HG02884 (cell line): Measurements from ENCODE around the gene MLKL.

ENCODE experiments used
- ATAC-seq: cut with Tn5 transposase; IDR thresholded peaks from one replicate; pipeline ENCODE4 v1.9.1; 2021; ENCODE audit warnings: mild to moderate bottlenecking, moderate library complexity; ENCODE audit not compliant: unreplicated experiment

MLKL gene

DNA sequence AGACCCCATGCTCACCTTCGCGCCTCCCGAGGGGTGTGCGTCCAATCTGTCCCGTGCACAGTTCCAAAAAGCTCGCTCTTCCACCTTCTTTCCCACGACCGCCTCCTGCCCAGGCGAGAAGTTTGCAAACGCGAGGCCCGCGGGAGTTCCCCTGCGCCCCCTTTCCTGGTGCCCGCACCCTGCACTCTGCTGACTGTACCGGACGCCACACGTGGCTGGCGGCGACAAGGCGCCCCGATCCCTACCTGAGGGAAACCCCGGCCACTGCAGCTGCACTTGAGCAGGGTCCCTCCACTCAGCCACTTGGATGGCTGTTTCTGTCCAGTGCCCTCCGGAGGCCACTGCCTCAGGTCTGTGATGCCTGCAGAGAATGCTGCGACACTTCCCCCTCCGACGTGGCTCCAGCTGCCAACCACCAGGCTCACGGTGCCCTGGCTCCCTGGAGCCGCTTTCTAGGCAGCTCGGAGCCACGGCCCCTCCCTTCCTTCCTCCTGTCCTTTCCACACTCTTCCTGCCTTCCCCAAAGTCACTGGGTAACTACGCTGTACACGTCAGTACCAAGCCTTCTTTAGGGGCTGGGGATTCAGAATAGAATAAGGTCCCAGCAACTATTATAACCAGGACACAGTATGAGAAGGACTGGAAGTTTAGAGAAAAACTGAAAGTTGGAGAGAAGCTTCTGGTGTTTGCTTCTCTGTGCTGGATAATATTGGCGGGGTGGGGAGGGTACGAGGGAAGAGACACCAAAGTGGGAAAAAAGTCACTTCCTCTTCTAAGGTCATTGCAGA, at the start of gene MLKL:
TSS of gene MLKL (minus strand) at position 425 of the 788 bp plus-strand sequence. CDS start 5,105 bp downstream, outside the sequence.
- ATAC-seq = peak; percentile 34

DNA sequence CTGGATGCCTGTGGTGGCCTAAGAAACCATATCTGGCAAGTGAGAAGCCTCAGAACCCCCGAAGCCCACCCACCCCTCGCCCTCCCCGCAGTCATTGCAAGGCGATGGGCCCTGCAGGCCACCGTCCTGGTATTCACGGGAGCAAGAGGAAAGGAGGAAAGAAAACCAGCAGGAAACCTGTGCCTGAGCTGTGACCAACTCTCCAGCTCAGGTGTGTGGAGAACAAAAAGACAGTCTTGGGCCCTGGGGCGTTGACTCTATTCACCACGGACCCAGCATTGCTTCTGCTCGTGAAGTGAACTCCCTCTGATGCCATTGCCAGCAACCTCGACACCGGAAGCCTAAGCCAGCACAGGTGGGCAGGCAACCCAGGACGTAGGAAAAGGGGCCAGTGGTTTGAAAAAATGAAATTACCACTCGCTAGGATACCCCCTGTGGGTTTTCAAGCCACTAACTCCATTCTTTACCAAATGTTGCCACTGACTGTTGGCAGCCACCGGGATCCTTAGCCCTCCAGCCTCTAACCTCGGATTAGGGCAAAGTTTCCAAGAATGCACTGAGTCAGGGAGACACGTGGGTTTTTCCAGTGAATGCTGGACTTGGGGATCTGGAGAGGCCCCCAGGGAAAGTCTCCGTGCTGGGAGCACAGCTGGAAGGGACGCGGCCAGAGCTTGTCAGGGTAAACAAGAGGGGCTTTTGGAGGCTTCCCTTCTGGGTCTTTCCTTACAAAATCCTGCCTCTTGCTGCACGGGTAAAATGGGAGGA, 48.8 kb upstream of the MLKL start:
- no peak for ATAC-seq

DNA sequence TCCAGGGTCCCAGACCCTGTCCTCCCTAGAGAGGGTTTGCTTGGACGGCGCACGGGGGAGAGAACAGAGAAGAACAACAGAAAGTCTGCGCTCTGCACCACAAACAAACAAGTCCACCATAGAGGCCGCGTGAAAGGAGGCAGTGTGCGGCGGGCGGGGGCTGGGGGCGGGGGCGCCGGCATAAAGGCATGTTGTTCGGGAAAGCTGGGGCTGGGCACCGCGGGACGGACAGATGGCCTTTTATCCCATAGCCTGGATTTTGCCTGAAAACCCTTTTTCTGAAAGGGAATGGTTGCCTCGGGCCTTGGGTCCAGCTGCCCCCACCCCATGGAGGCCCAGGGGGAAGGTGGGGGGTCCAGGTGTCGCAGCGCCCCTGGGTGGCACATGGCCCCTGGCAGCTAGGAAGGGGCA, 48.0 kb upstream of the MLKL start:
- ATAC-seq = no peak

DNA sequence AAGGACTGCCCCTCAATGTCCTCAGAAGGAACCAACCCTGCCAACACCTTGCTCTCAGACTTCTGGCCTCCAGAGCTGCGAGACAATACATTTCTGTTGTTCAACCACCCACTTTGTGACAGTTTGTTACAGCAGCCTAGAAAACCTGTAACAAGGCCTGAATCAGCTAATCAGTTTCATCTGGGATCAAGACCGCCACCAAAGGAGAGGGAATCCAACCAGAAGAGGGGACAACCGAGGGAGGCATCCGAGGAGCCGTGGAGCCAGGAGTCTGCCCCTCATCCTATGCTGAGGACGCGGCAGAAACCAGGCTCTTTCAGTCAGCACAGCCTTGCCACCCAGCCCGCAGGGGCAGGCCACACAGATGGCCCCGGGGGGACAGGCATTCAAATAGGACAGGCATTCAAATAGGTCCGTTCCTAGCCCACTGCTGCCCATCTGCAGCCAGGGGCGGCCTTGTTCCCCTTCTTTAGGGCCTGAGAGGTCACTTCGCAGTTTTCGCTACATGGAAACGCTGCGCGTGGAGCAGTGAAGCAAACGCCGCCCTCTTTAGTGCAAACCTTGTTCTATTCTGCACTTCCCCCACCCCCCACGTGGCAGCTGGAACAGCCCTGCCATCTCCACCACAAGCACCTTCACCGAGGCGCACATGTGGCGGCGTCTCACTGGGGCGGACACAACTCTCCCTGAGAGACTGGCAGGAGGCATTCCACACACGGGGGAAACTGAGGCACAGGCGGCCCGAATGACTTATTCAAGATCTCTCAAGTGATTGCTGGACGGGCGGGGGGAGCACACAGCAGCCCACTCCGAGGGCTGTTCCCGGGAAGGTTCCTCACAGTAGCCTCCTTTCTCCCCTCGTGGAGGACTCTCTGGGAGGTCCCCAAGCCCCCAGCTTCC, 47.3 kb upstream of the MLKL start:
- ATAC-seq = no peak

DNA sequence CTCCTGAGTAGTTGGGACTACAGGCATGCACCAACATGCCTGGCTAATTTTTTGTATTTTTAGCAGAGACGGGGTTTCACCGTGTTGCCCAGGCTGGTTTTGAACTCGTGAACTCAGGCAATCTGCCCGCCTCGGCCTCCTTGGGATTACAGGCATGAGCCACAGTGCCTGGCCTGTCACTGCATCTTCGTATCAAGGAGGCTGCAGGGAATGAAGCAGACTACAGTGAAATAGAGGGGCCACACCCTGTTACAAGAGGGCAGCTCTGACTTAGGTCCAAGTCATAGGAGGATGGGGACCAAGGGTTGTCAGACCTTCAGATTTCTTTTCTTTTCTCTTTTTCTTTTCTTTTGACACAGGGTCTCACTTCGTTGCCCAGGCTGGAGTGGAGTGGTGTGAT, 45.3 kb upstream of the MLKL start:
- ATAC-seq = no peak

DNA sequence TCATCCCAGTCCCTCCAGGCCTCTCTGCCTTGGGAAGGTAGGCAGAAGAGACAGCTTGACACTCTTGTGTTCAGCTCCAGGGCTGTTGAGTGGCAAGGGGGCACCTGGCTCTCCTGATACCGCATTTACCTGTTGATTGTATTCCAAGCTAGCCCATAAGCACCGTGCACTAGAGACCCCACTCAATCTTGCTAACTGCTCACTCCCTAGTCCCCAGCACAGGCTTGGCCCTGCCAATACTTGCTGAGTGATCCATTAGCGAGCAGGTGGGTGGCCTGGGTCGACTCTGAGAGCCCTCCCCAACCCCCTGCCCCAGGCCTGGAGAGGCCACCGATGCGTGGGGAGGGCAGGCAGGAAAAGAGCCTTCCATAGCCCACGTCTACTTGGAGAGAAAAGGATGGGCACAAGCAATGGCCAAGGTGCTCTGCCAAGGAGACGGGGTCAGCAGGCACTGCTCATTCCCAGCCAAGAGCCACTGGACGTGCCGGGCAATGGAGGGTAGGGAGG, 44.5 kb upstream of the MLKL start:
- no peak for ATAC-seq

DNA sequence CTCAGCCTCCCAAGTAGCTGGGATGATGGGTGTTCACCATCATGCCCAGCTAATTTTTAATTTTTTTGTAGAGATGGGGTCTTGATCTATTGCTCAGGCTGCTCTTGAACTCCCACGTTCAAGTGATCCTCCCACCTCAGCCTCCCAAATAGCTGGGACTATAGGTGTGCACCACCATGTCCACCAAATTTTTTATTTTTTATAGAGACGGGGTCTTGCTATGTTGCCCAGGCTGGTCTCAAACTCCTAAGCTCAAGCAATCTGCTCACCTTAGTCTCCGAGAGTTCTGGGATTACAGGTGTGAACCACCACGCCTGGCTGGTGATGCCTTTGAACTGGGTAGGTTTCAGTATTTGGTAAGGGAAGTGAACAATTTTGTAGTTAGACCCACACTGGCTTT, 43.9 kb upstream of the MLKL start:
- no peak for ATAC-seq

DNA sequence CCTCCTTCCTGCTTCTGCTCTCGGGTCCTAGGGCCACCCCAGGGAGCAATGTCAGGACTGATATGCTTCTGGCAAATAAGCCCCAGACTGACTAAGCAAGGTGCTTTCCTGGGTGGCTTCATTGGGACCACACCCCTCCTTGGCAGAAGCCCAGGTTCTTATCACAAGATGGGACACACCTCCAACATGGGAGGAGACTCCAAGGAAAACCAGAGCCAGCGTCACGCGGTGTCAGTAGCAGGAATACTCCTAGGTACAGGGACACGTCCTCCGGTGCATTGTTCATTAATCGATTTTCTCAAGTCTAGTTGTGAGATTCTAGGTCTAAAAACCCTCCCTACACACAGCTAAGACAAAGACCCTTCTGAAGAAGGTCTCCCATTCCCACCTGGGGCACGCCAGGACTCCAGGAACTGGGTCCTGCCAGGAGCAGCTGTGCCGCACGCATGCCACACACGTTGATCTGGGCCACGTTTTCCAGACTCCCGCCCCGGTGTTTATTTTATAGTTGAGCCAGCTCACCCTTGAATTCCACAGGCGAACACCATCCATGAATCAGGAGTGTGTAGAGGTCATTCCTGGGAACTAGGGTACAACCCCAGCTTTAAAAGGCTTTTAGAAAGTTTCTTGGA, 43.1 kb upstream of the MLKL start:
- ATAC-seq = no peak

DNA sequence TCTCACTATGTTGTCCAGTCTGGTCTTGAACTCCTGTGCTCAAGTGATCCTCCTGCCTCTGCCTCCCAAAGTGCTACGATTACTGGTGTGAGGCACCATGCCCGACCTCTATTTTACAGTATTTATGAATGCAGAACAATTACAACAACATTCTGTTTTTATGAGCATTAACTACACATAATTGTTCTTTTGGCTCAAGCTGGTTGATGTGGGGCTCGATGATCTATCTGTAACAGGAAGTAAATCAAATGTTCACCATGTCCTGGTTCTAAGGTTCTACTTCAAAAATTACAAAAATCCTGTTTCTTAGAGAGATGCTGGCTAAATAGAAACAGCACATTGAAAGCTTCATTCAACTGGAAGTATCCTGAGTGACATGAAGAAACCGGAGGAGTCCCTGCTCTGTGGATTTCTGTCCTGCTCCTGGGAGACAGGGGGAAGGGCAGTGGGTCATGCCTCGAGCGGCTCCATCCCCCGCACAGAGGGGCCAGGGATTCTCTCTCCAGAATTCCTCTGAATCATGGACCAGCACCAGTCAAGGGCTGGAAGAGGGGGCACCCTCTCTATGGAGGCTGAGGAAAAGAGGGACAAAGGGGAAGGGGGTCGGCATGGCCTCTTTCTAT, 42.5 kb upstream of the MLKL start:
- no peak for ATAC-seq

DNA sequence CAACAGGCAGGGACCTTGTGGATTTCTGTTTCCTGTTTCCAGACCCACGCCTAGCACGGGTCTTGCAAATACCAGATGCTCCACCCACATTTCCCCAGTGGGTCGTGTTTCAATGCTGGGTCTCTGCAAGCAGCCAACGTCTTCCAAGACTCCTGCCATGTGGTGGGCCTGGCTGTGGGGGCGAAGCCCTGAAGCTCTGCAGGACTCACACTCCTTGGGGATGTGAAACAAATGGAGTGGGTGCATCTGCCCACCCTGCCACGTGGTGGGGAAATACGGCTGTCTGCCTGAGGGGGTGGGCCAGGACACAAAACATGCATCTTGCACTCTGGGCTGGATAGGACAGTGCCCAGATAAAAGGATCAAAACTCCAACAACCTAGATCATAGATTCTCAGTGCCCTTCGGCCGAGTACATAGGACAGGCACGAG, 41.4 kb upstream of the MLKL start:
- ATAC-seq = no peak

DNA sequence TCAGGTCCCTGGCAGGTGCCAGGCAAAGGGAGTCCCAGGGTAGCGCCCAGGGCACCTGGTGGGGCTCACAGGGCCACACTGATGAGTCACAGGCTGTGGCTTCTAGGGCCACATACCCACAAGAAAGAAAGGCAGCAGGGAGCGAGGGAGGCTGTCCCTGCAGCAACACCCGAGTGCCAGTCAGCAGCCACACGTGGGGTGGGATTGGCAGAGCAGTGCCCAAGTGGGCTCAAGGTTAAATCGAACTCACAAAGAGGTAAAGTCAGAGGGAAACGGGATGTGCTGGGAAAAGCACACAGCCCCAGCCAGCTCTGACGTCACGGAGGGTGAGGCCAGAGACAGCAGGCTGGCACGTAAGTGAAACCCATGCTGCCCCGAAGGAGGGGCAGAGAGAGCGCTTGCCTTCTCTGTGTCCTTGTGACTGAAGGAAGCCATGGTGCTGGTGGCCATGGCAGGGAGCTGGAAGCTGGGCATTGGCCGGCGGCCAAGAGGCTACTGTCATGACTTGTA, 40.2 kb upstream of the MLKL start:
- ATAC-seq = no peak

DNA sequence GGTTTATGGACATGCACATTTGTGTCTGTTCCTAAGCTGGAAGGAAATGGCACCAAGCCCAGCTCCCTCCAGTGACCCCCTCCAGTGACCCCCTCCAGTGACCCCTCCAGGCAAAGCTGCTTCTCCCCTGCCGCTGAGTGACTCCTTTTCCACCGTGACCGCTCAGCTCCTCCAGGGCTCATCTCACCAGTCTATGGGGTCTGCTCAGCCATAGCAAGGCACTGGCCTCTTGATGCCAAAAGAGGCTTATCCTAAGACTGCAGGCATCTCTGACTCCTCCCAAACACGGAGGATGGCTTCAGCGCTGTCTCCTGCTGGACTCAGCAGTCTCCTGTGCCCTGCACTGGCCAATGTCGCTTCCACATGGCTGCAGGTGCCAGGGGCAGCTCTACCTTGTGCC, 38.6 kb upstream of the MLKL start:
- ATAC-seq = no peak

DNA sequence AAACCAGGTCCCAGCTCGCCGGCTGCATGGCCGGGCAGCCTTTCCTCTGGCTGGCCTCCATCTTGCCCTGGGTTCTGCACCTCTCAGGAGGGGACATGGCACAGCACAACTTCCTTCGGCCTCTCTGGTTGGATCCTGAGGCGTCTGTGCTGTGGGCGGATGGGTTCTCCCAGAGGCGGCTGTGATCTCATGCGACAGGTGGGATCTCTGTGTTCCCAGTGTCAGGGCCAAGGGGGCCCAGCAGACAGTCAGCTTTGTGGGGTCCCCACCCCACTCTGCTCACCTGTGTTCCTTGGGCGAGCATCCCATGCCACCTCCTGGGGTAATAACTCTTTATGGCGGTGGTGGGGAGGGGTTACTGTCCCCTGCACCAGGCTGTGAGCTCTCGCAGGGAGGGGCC, 38.2 kb upstream of the MLKL start:
- ATAC-seq = no peak

DNA sequence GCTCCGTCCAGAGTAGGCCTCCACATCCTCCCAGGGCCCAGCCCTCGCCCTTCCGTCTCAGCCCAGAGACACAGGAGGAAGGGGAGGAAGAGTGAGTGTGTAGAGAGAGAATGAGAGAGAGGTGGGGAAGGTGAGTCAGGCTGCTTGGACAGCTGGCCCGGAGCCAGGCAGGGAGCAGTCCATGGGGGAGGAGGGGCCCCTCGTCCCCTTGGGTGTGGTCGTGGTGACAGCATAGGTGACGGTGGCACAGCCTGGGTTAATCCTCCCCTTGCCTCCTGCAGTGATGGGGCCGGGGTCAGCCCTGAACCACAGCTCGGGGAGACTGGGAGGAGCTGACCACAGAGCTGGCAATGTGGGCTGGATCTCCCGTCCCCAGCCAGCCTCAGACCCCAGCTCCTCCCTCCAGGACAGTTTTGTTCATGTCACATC, 37.5 kb upstream of the MLKL start:
- no peak for ATAC-seq

DNA sequence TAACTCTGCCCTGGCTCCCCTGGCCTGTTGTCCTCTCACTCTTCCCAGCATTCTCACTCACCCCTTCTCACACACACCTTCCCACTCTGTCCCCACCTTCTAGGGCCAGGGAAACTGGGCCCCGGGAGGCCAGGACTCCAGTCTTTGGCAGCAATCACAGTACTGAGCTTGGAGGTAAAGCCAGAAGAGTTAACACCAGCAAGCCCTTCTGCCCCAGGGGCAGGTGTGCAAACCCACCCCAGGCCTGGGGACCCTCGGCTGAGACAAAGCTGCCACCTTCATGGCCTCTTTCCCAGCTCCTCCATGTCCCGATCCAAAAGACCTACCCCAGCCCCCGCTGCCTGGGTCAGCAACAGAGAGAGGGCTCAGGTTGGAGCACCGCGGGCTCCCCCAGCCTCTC, 36.9 kb upstream of the MLKL start:
- no peak for ATAC-seq

DNA sequence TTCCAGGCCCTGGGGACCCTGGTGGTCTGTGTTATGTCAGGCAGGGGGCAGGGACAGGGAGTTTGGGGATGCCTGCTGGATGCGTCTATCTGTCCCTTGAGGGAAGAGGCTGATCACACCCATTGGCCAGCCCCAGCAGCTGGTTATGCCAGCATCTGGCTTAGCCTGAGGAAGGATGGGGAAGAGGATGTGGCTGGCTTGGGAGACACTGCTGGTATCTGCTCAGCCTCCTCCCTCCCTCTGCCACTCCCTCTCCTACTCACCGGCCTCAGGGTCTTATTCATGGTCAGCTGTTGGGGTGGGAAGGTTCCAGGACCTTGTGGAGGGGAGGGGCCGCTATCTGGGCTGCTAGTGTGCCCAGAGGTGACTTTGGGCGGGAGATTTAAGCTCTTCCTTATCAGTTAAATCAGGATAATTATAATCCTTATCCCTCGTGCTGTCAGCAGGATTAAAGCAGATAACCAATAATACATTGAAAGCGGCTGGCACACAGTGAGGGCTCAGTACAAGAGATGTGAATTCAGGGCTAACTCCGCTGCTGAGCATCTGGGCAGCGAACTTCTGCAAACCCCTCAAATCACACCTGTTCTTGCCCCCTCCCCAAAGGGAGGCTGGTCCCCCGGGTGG, 36.0 kb upstream of the MLKL start:
- no peak for ATAC-seq

DNA sequence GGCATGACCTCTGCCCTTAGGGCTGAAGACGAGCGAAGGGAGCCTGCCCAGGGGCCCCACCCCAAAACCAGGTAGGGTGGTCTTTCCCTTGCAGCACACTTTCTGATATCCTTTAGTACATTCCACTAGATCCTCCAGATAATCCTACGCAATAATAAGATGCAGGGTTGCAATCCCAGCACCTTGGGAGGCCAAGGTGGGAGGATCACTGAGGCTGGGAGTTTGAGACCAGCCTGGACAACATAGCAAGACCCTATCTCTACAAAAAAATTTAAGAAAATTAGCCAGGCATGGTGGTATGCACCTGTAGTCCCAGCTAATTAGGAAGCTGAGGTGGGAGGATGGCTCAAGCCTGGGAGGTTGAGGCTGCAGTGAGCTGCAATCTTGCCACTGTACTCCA, 34.9 kb upstream of the MLKL start:
- no peak for ATAC-seq

DNA sequence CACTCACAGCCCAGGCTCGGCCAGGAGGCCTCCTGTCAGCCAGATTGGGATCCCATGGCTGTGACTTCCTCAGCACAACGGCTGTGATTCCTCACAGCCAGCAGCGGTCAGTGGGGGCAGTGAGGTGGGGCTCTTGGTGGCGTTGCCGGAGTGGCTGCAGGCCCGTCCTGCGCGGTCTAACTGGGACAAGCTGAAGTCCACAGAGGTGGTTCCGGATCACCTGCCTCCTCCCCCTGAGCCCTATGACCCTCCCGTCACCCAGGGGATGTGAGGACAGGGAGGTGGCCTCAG, 34.4 kb upstream of the MLKL start:
- ATAC-seq = no peak

DNA sequence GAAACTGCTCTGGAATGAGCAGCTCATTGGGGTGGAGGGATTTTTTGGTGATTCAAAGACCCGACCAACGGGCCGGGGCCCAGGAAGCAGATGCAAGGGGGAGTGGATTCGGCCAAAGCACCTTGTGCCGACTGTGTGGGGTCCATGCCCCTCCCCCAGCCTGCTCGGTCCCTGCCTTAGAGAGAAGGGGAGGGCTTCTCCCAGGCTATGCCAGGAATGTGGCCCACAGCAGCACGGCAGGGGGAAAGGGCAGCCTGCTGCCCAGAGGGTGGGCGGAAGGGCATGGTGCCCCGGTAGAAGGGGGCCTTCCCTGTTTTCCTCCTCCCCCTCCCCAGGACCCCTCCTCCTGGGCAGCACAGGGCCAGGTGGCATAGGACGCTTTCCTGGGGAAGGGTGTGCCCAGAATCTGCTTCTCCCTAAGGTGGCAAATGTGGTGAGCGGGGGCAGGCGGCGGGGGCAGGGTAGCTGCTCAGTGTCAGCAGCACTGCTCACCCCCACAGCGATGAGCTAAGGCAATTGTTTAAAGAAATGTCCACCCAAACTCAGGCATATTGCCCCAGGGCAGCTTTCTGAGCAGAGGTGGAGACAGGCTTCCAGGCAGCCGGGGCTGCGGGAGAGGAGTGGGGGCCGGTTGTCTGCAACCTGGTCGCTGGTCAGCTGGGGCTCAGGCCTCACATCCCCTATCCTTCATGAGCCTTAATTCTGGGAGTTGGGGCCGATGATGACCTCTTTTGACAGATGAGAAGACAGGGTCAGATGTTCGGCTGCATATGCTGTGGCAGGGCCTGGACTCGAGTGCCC, 33.9 kb upstream of the MLKL start:
- ATAC-seq = no peak
